Right renal cortex interstitium (tissue), 3 donors: ENCODE measurements around the gene OR4D2. TPM values are rescaled to one million over a fixed set of nuclear protein-coding genes. Genes with fewer than 3 reads are reported as not detected.

Experiments
- DNase-seq, 3 donors: peaks; one replicate each; pipeline ENCODE4 v3.0.0-alpha.2; 2013; ENCODE audit warnings: low read depth in 3 of 3, low spot score in 2 of 3
- polyA plus RNA-seq, 3 donors: library from polyadenylated mRNA; unstranded; fragments of 120-200 nt; gene quantifications; one replicate each; pipeline ENCODE4 v1.2.1, GENCODE V29; 2013; ENCODE audit not compliant: insufficient read length in 3 of 3

OR4D2 gene
- polyA plus RNA-seq, 3 donors = not detected

- no peak for DNase-seq
These were observed 5.7 kb downstream of the OR4D2 start for GRCh38 chr17:58172369-58173071.

GRCh38 chr17:58174871-58175270, 8.1 kb downstream of the OR4D2 start:
- DNase-seq = no peak

- DNase-seq = no peak
These were observed 9.4 kb downstream of the OR4D2 start for GRCh38 chr17:58176200-58176599.

GRCh38 chr17:58181796-58182195, 15.0 kb downstream of the OR4D2 start:
- no peak for DNase-seq

GRCh38 chr17:58183514-58183913, 16.7 kb downstream of the OR4D2 start:
- no peak for DNase-seq

DNA sequence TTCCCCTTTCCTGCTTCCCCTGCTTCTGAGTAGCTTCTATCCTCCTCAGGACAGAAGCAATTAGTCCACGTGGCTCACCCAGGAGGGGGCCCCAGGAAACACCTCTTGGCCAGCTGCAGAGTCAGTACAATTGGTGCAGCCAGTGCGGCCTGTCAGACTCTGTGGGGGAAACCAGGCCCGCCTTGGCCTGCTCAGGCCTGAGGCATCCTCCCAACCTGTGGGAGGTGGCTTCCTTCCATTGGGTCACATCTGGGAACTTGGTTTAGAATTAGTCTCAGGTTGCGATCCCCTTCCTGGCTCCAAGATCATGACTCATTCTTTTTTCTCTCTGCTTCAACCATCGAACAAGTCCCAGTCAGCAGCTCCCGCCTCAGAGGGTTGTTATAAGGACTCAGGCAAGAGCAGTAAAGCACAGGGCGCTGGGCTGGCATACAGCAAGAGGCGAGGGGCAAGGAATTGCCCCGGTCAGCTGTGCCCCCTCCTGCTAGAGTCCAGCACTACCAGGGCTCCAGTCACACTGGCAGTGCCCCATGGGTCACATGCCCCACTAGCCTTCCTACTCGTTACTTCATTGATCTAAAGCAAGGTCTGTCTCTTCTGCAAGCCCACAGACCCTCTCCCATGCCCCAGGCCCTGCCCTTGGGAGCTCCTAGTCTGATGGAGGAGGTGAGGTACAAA, 17.7 kb downstream of the OR4D2 start:
- no peak for DNase-seq

DNA sequence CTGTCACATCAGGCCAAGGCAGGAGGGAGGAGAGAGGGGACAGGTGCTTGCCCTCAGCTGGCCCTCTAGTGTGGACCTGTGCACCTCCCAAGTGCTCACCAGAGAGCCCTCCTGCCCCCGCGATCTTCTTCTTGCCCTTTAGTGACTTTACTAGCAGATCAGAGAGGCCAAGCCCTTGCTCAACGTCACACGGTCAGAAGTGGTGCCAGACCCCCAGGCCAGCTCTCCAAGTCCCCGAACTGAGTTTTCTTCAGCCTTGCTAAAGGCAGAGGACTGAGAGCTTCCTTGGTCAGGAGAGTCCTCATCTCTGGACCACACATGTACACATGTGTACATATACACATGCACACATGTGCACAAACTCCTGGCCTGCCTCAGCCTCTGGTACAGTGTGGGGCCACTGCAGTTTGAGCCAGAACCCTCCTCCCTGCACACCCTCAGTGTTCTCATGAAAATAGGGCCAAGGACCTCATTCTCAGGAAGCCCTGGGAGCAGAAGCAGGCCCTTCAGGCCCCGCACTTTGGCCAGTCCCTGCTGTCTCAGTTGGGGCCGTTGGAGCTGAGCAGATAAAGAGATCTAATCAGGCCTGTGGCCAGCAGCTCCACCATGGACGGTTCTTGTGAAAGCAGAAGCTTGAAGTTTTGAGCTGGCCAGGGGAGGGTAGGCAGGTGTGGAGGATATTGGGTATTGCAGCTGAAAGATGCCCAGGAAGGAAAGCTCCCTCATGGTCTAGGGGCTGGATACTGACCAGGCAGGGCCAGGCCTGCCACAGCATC, 18.4 kb downstream of the OR4D2 start:
- DNase-seq = no peak

DNA sequence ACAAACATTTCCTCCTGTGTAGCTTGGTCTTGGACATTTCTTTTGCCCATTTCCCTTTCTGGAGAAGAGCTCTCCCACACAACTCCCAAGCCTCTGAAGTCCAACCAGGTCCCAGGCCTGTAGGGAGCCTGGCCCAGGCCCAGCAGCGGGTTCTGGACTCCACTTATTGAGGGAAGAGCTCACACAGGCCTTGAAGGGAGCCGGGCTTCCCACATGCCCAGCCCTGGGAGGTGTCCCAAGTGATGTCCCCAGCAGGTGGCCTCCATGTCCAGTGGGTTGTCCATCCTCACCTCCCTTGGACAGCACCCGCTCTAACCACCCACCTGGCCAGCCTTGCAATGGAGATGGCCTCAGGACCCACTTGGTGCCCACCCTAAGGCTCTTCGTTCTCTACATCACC, 19.8 kb downstream of the OR4D2 start:
- no peak for DNase-seq

DNA sequence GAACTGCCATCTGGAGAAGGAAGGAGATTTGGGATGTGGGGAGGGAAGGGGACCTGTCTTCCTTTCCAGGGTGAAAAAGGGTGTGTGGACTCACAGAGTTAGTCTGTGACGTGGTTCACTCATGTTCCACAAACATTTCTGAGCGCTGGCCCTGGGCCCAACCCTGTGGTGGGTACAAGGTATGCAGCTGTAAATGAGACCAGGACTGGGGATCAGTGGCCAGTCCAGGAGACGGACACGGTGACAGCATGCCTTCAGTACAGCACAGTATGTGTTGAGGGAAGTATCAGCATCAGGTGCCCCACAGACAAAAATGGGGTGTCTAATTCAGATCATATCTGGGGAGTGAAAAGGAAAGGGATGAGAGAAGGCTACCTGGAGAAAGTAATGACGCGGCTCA, 20.3 kb downstream of the OR4D2 start:
- no peak for DNase-seq

GRCh38 chr17:58187675-58188074, 20.9 kb downstream of the OR4D2 start:
- DNase-seq = no peak

DNA sequence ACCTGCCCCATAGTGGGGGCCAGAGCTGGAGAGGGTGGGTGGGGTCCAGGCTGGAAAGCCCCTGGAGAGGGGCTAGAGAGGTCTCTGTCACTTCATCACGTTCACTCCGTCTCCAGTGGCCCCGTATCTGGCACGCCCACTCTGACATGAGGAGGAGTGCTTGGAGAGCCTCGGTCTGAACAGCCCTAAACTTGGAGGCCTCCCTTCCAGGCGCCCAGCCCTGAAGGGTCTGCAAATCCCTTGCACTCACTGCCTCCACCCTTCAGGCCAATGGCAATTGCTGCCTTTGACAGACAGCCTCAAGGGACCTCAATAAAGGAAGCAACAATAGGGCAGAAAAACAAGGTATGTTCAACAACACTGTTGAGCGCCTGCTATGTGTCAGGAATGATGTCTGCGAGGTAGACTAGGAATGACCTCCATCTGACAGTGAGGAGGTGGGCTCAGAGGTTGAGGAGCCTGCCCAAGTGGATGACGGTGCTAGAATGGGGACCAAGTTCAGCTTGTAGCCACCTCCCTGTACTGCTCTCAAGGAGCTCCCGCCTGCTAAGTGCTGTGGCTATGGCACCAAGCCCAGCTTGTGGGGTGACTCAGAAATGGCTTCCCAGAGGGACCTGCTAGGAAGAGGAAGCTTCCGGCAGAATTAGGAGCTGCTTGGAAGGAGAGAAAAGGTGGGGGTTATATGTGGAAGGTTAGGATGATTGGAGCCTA, 22.8 kb downstream of the OR4D2 start:
- no peak for DNase-seq

DNA sequence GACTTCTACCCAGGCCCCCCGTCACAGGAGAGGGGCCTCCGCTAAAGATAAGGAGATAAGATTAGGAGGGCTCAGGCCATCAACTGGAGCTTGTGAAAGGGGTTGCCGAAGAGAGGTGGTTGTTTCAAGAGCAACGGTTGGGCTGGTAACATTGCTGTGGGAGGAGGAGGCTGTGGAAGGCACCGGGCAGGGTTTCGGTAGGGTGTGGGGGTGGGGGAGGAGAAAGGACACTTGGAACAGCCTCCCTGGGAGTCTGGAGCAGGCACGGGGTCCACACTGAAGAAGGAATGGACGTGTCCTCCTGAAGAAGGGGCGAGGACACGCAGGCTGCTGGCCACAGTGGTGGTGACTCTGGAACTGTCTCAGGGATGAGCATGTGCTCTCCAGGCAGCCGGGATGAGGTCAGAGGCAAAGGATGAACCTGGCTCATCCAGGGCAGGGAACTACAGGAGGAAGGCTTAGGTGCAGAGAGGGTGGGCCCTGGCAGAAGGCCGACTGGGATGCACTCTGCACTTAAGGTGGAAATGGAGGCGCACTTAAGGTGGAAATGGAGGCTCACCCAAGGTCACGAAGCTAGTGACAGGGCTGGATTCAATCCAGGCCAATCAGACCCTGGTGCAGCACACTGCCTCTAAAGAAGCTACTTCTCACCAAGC, 24.6 kb downstream of the OR4D2 start:
- no peak for DNase-seq

DNA sequence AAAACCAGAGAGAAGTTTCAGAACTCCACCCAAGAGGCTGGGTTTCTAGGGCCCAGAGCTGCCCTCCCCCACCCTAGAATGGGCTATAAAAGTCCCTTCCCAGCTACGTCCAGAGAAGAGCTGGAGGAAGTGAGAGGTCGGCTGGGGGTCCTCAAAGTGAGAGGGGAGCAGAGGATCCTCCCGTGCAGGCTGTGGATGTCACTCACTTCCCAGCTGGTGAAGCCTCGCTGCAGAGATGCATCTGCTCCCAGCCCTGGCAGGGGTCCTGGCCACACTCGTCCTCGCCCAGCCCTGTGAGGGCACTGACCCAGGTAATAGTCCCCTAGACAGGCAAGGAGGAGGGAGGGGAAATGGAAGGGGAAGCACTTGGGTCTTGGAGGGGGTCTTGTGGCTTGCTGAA, 25.8 kb downstream of the OR4D2 start, which contains the start of gene EPX:
Gene EPX, plus strand, starts transcription at position 115 of the 400 bp plus-strand sequence. Its CDS starts 121 bp downstream, at position 236.
- no peak for DNase-seq

GRCh38 chr17:58193641-58194255, 27.0 kb downstream of the OR4D2 start:
- DNase-seq = no peak

- no peak for DNase-seq
These were observed 28.8 kb downstream of the OR4D2 start for GRCh38 chr17:58195518-58196123.

GRCh38 chr17:58196610-58197009, 29.8 kb downstream of the OR4D2 start:
- DNase-seq = no peak

DNA sequence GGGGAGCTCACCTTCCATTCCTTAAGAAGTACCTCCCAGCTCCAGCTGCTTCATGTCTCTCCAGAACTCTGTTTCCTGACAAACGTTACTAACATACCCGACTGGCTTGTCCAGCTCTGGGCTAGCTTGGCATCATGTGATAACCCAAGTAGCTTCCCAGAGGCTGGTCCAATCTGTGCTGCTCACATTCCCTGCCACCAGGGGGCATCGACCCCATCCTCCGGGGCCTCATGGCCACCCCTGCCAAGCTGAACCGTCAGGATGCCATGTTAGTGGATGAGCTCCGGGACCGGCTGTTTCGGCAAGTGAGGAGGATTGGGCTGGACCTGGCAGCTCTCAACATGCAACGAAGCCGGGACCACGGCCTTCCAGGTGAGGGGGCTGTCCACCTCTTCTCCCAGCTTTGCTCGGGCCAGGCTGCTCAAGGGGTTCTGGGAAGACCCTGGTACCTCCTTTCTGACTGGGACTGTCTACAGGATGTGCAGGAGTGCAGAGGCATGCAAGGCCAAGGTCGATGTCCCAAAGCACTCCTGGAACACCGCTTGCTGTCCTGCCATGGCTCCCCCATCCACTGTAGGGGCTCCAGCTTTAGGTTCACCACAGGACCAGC, 33.3 kb downstream of the OR4D2 start:
- no peak for DNase-seq

DNA sequence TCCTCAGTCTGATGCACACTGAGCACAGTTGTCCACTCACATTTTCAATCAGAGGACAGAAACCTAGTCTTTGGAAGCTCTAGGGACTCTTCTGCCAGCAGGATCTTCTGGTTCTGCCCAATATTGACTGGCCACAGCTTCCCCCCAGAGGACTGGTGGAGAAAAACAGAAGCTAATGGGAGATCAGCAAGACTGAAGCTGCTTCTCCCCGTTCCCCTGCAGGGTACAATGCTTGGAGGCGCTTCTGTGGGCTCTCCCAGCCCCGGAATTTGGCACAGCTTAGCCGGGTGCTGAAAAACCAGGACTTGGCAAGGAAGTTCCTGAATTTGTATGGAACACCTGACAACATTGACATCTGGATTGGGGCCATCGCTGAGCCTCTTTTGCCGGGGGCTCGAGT, 36.1 kb downstream of the OR4D2 start:
- no peak for DNase-seq

GRCh38 chr17:58204796-58205195, 38.0 kb downstream of the OR4D2 start:
- DNase-seq = no peak
